ENCODE data around the gene CHST15. TPM values are rescaled to one million over a fixed set of nuclear protein-coding genes. Genes with fewer than 3 reads are reported as not detected.

The CHST15 gene
- total and polyA plus RNA-seq, 2 of the 8 experiments (the other 6 are each of a cell fraction or from before 2014, with no cell fraction given): 8.8 to 9.1 TPM

DNA sequence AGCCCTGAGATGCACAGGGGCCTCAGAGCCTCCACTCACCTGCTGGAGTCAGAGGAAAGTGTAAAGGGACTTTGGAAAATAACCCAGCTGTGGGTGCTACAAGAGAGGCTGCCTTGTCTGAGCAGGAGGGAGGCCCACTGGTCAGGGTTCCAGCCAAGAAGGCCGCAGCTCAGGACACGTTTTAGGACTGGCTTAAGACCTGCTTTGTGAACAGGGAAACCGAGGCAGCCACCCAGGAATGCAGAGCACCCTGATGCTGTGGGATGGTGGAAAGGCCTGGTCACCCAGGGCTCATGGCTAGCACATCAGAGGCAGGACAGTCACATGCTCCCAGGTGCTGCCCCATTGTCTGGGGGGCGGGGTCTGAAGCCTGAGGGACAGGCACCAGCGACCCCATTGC, 38.9 kb upstream of the CHST15 start:
- Histone ChIP-seq H3K79me2 (ENCODE audit: control insufficient read depth in 1 of 2, insufficient read depth in 2 of 2, low read length in 2 of 2) (no peaks in the 10 kb centered on the region), H3K27ac (ENCODE audit: low read depth, low read length) (no peak overlapping the region), H3K4me1 (replicated peaks in 1 of 4; ENCODE audit: control insufficient read depth in 3 of 4, insufficient read depth in 4 of 4, low read length in 3 of 4) (peaks cover 0 to 2% (median 0%) of the 10 kb centered on the region in 4 experiments; a peak in 2 of 7 replicates), H3K9me3 (ENCODE audit: insufficient read depth in 2 of 2, low read depth in 1 of 2, low read length in 1 of 2) (no peaks in the 10 kb centered on the region), H3K9ac (replicated peaks in 1 of 4; ENCODE audit: extremely low read depth in 1 of 4, low read depth in 3 of 4, low read length in 3 of 4) (no peak overlapping the region), H3K79me1 (ENCODE audit: low read depth, low read length) (no peaks in the 10 kb centered on the region), H3K18ac (ENCODE audit: extremely low read depth, low read length) (no peak overlapping the region), H2BK20ac (ENCODE audit: low read length) (no peak overlapping the region), H2BK15ac (ENCODE audit: low read length) (no peak overlapping the region), H4K20me1 (replicated peaks in 1 of 2; ENCODE audit: control insufficient read depth in 1 of 2, insufficient read depth in 2 of 2, low read length in 2 of 2) (no peaks in the 10 kb centered on the region), H2AFZ (ENCODE audit: low read length) (no peak overlapping the region), H4K91ac (replicated peaks; ENCODE audit: insufficient read length, low read length) (no peak overlapping the region), H2BK120ac (replicated peaks; ENCODE audit: low read depth, low read length) (no peak overlapping the region), H3K4me2 (ENCODE audit: insufficient read depth in 1 of 2, low read depth in 2 of 2, low read length in 2 of 2) (no peak overlapping the region), H4K8ac (ENCODE audit: extremely low read depth, insufficient read depth, low read length) (no peak overlapping the region), H3K4me3 (ENCODE audit: extremely low read depth in 1 of 4, insufficient read depth in 2 of 4, low read depth in 3 of 4, low read length in 4 of 4) (no peak overlapping the region), H3K36me3 (ENCODE audit: control insufficient read depth in 2 of 4, insufficient read depth in 4 of 4, low read length in 3 of 4) (no peaks in the 10 kb centered on the region), H3K23ac (ENCODE audit: insufficient read length) (no peak overlapping the region), H2BK12ac (ENCODE audit: low read depth, low read length) (no peak overlapping the region), H3K4ac (replicated peaks; ENCODE audit: insufficient read length, low read depth, low read length) (no peak overlapping the region), H3K23me2 (ENCODE audit: low read depth, low read length) (no peaks in the 10 kb centered on the region), H2AK5ac (ENCODE audit: low read depth, low read length) (no peak overlapping the region), H4K5ac (ENCODE audit: insufficient read length, low read depth, low read length) (no peak overlapping the region), H3K27me3 (replicated peaks in 1 of 4; ENCODE audit: control insufficient read depth in 3 of 4, extremely low read depth in 1 of 4, insufficient read depth in 3 of 4, low read length in 3 of 4) (no peaks in the 10 kb centered on the region), H3K56ac (replicated peaks; ENCODE audit: insufficient read length, low read depth, low read length) (no peak overlapping the region), H3K14ac (ENCODE audit: insufficient read length) (no peak overlapping the region), H2BK5ac (ENCODE audit: low read depth, low read length) (no peak overlapping the region)
- 92% methylated on average over 5 of the region's 5 CpGs; no CpG with 5 or more reads in 1 of the 2 experiments for WGBS, 2 experiments (ENCODE audit: extremely low coverage in 1 of 2, insufficient coverage in 1 of 2, insufficient read length in 1 of 2, insufficient replicate concordance in 2 of 2, low coverage in 1 of 2, low lambda C conversion rate in 2 of 2, missing lambda C conversion rate in 1 of 2)
- DNase-seq (ENCODE audit: low read depth in 1 of 2, low spot score in 2 of 2) (no peak), FAIRE-seq (no peak)
- CTCF ChIA-PET (ENCODE audit: partially characterized antibody): interaction anchor here (1.1 to 2.3 kb wide), 6 partner anchors 13 to 257 kb away, joined by 3 to 12 read pairs (median 6); no protein-coding TSS in a partner anchor
- POLR2A ChIA-PET (ENCODE audit: partially characterized antibody): interaction anchor here (1.6 kb wide), 1 partner anchor 138 kb away, joined by 3 read pairs; no protein-coding TSS in a partner anchor
- TF ChIP-seq HDAC6 (IDR thresholded peaks at IDR 0.05; ENCODE audit: low read depth, low read length) (no peak), RXRA (IDR thresholded peaks at IDR 0.05; ENCODE audit: insufficient read depth, low read depth, low read length) (no peak), SIN3A (conservative IDR thresholded peaks at IDR 0.05 in 1 of 2, IDR thresholded peaks at IDR 0.05 in 1 of 2; ENCODE audit: low read depth in 1 of 2, low read length in 2 of 2) (no peak), TAF1 (IDR thresholded peaks at IDR 0.05; ENCODE audit: low read depth, low read length) (no peak), ZNF274 (IDR thresholded peaks at IDR 0.05; ENCODE audit: borderline replicate concordance, extremely low read depth, low read length) (no peak), BCL11A (IDR thresholded peaks at IDR 0.05; ENCODE audit: low read depth in 2 of 2, low read length in 2 of 2) (no peak), NRF1 (IDR thresholded peaks at IDR 0.05; ENCODE audit: low read depth, low read length) (no peak), BRCA1 (IDR thresholded peaks at IDR 0.05; ENCODE audit: low read depth, low read length) (no peak), SUZ12 (IDR thresholded peaks at IDR 0.05; ENCODE audit: low read length) (no peak), SP4 (IDR thresholded peaks at IDR 0.05; ENCODE audit: low read length) (no peak), POLR2A (IDR thresholded peaks at IDR 0.05; ENCODE audit: control extremely low read depth in 1 of 2, low read depth in 2 of 2, low read length in 2 of 2) (no peak), TBP (IDR thresholded peaks at IDR 0.05; ENCODE audit: low read depth, low read length) (no peak), SIRT6 (IDR thresholded peaks at IDR 0.05; ENCODE audit: low read length) (no peak), KDM1A (IDR thresholded peaks at IDR 0.05; ENCODE audit: borderline replicate concordance, low read length) (no peak)
- TF ChIP-seq, protein P1, sequence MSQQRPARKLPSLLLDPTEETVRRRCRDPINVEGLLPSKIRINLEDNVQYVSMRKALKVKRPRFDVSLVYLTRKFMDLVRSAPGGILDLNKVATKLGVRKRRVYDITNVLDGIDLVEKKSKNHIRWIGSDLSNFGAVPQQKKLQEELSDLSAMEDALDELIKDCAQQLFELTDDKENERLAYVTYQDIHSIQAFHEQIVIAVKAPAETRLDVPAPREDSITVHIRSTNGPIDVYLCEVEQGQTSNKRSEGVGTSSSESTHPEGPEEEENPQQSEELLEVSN (IDR thresholded peaks at IDR 0.05): no peak
